ENCODE measurements around the gene SUPT5H. TPM values are rescaled to one million over a fixed set of nuclear protein-coding genes. Genes with fewer than 3 reads are reported as not detected.

SUPT5H gene
- total and polyA plus RNA-seq, 2 of the 13 experiments (the other 11 are each of a cell fraction or from before 2014, with no cell fraction given), result 48.2 to 51.7 TPM

DNA sequence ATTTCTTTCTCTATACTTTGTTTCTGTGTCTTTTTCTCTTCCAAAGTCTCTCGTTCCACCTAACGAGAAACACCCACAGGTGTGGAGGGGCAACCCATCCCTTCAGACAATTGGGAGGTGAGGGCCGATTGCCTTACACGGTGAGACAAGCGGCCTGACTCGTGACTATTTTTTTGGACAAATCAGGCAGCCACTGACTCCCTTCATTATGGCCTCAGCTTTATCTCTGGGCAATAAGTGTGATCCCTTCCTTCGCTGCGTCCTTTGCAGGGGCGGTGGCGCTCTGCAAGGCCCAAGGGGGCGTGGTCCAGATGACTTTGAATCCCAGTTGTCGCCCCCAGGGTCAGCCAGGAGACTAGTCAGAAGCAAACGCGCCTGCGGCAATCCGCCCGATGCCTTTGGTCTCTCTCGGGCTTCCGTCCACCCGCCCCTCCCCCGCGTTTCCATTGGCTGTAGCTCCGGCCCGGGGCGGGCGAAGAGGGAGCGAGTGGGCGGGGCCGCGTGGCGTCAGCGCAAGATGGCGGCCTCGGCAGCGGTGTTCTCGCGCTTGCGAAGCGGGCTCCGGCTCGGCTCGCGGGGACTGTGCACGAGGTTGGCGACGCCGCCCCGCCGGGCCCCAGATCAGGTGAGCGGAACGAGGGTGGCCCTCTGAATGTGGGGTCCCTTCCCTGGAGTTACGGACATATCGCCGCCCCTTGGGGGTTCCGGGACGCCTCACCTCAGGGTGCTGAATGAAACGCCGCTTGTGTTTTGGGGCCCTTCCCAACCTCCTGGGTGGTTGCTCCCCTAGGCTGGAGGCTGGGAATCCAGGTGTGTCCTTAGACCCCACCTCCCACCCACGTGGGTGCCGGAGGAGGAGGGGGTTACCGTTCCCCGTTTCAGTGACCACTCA lies 35.2 kb downstream of the SUPT5H start, which contains the start of gene TIMM50 (continued):
- TF ChIP-seq ZNF331 (CRISPR knock-in tag; IDR thresholded peaks at IDR 0.05), result peak; percentile 78; the same call in 1 of the 2 replicates
- TF ChIP-seq ZC3H13 (CRISPR knock-in tag; IDR thresholded peaks at IDR 0.05), result 0 out of 2 replicates have a peak, but pooled peaks have one; percentile 39
- TF ChIP-seq, protein P1, sequence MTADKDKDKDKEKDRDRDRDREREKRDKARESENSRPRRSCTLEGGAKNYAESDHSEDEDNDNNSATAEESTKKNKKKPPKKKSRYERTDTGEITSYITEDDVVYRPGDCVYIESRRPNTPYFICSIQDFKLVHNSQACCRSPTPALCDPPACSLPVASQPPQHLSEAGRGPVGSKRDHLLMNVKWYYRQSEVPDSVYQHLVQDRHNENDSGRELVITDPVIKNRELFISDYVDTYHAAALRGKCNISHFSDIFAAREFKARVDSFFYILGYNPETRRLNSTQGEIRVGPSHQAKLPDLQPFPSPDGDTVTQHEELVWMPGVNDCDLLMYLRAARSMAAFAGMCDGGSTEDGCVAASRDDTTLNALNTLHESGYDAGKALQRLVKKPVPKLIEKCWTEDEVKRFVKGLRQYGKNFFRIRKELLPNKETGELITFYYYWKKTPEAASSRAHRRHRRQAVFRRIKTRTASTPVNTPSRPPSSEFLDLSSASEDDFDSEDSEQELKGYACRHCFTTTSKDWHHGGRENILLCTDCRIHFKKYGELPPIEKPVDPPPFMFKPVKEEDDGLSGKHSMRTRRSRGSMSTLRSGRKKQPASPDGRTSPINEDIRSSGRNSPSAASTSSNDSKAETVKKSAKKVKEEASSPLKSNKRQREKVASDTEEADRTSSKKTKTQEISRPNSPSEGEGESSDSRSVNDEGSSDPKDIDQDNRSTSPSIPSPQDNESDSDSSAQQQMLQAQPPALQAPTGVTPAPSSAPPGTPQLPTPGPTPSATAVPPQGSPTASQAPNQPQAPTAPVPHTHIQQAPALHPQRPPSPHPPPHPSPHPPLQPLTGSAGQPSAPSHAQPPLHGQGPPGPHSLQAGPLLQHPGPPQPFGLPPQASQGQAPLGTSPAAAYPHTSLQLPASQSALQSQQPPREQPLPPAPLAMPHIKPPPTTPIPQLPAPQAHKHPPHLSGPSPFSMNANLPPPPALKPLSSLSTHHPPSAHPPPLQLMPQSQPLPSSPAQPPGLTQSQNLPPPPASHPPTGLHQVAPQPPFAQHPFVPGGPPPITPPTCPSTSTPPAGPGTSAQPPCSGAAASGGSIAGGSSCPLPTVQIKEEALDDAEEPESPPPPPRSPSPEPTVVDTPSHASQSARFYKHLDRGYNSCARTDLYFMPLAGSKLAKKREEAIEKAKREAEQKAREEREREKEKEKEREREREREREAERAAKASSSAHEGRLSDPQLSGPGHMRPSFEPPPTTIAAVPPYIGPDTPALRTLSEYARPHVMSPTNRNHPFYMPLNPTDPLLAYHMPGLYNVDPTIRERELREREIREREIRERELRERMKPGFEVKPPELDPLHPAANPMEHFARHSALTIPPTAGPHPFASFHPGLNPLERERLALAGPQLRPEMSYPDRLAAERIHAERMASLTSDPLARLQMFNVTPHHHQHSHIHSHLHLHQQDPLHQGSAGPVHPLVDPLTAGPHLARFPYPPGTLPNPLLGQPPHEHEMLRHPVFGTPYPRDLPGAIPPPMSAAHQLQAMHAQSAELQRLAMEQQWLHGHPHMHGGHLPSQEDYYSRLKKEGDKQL (CRISPR knock-in tag; IDR thresholded peaks at IDR 0.05; ENCODE audit: low read depth), result no peak
- no peak for TF ChIP-seq ZFP36L2 (CRISPR knock-in tag; IDR thresholded peaks at IDR 0.05)
- TF ChIP-seq IRF9 (CRISPR knock-in tag; IDR thresholded peaks at IDR 0.05; ENCODE audit: borderline replicate concordance), result 0 out of 2 replicates have a peak, but pooled peaks have one; percentile 26
- TF ChIP-seq DMTF1 (CRISPR knock-in tag; IDR thresholded peaks at IDR 0.05), result no peak
- no peak for TF ChIP-seq MBNL3 (CRISPR knock-in tag; conservative IDR thresholded peaks at IDR 0.05)
- TF ChIP-seq ZNF543 (CRISPR knock-in tag; IDR thresholded peaks at IDR 0.05), result no peak; the same call in 1 of the 2 replicates
- TF ChIP-seq JUN (CRISPR knock-in tag; IDR thresholded peaks at IDR 0.05), result 0 out of 2 replicates have a peak, but pooled peaks have one; percentile 57
- TF ChIP-seq MATR3 (CRISPR knock-in tag; IDR thresholded peaks at IDR 0.05), result no peak
- no peak for TF ChIP-seq MBD4 (IDR thresholded peaks at IDR 0.05; ENCODE audit: borderline replicate concordance, low read length)
- no peak for TF ChIP-seq ZNF432 (CRISPR knock-in tag; IDR thresholded peaks at IDR 0.05; ENCODE audit: borderline replicate concordance)
- no peak for TF ChIP-seq ETV6 (CRISPR knock-in tag; conservative IDR thresholded peaks at IDR 0.05)
- TF ChIP-seq ZFP36L1 (CRISPR knock-in tag; IDR thresholded peaks at IDR 0.05), result no peak
- TF ChIP-seq, protein P2, sequence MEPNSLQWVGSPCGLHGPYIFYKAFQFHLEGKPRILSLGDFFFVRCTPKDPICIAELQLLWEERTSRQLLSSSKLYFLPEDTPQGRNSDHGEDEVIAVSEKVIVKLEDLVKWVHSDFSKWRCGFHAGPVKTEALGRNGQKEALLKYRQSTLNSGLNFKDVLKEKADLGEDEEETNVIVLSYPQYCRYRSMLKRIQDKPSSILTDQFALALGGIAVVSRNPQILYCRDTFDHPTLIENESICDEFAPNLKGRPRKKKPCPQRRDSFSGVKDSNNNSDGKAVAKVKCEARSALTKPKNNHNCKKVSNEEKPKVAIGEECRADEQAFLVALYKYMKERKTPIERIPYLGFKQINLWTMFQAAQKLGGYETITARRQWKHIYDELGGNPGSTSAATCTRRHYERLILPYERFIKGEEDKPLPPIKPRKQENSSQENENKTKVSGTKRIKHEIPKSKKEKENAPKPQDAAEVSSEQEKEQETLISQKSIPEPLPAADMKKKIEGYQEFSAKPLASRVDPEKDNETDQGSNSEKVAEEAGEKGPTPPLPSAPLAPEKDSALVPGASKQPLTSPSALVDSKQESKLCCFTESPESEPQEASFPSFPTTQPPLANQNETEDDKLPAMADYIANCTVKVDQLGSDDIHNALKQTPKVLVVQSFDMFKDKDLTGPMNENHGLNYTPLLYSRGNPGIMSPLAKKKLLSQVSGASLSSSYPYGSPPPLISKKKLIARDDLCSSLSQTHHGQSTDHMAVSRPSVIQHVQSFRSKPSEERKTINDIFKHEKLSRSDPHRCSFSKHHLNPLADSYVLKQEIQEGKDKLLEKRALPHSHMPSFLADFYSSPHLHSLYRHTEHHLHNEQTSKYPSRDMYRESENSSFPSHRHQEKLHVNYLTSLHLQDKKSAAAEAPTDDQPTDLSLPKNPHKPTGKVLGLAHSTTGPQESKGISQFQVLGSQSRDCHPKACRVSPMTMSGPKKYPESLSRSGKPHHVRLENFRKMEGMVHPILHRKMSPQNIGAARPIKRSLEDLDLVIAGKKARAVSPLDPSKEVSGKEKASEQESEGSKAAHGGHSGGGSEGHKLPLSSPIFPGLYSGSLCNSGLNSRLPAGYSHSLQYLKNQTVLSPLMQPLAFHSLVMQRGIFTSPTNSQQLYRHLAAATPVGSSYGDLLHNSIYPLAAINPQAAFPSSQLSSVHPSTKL (CRISPR knock-in tag; IDR thresholded peaks at IDR 0.05), result peak; percentile 32; the same call in 1 of the 2 replicates
- peak; percentile 93; the same call in 1 of the 2 replicates for TF ChIP-seq SRY (CRISPR knock-in tag; IDR thresholded peaks at IDR 0.05)
